Stimulated activated CD4-positive, alpha-beta T cell treated with anti-CD3 and anti-CD28 coated beads, Interleukin-4, amount 100 ng/mL, for 1 hour (primary cell): ENCODE data around the gene CD40.

Experiments
- DNase-seq: peaks from one replicate; pipeline ENCODE4 v3.0.0-alpha.2; 2020

Gene CD40

GRCh38 chr20:46151936-46152335 lies 33.8 kb downstream of the CD40 start:
- peak; percentile 5 for DNase-seq

GRCh38 chr20:46152824-46153586 lies 34.9 kb downstream of the CD40 start:
- DNase-seq = no peak

GRCh38 chr20:46154305-46154704 lies 36.2 kb downstream of the CD40 start:
- DNase-seq = no peak

GRCh38 chr20:46154796-46155195 lies 36.7 kb downstream of the CD40 start:
- DNase-seq = no peak

- DNase-seq = no peak
Measured at GRCh38 chr20:46156065-46156464, 38.0 kb downstream of the CD40 start.

- no peak for DNase-seq
Measured at GRCh38 chr20:46157076-46157592, 39.0 kb downstream of the CD40 start.

- DNase-seq = no peak
Measured at GRCh38 chr20:46157625-46158024, 39.5 kb downstream of the CD40 start.

- no peak for DNase-seq
Measured at GRCh38 chr20:46158476-46158987, 40.4 kb downstream of the CD40 start.

GRCh38 chr20:46159101-46159897 lies 41.2 kb downstream of the CD40 start:
- no peak for DNase-seq

- DNase-seq = no peak
Measured at GRCh38 chr20:46160661-46161060, 42.5 kb downstream of the CD40 start.

- no peak for DNase-seq
Measured at GRCh38 chr20:46161921-46162320, 43.8 kb downstream of the CD40 start.

GRCh38 chr20:46164254-46164653 lies 46.1 kb downstream of the CD40 start:
- DNase-seq = no peak

- DNase-seq = no peak
Measured at GRCh38 chr20:46167080-46167479, 49.0 kb downstream of the CD40 start.

- no peak for DNase-seq
Measured at GRCh38 chr20:46168438-46168837, 50.3 kb downstream of the CD40 start.

- no peak for DNase-seq
Measured at GRCh38 chr20:46169245-46170171, 51.4 kb downstream of the CD40 start.

GRCh38 chr20:46171476-46171875 lies 53.4 kb downstream of the CD40 start:
- DNase-seq = no peak

- DNase-seq = no peak
Measured at GRCh38 chr20:46171909-46172308, 53.8 kb downstream of the CD40 start.

GRCh38 chr20:46172455-46172854 lies 54.3 kb downstream of the CD40 start:
- no peak for DNase-seq

- no peak for DNase-seq
Measured at GRCh38 chr20:46172961-46173536, 54.9 kb downstream of the CD40 start.

GRCh38 chr20:46173652-46174468 lies 55.7 kb downstream of the CD40 start:
- no peak for DNase-seq

- DNase-seq = peak; percentile 81
Measured at GRCh38 chr20:46174469-46175126, 56.5 kb downstream of the CD40 start.
